Spleen (tissue), 11 donors: ENCODE measurements around the gene CYB5D1. TPM values are rescaled to one million over a fixed set of nuclear protein-coding genes. Genes with fewer than 3 reads are reported as not detected.

Experiments used
- DNase-seq: peaks from one replicate; pipeline ENCODE4 v3.0.0-alpha.2; 2020
- H3K27ac ChIP-seq, 8 donors: fragments of 200-600 bp; sonication (generic) in 7 of 8; 1 replicate in 4 of 8; 2 replicates in 4 of 8; pipeline versions ENCODE4 v1.5.0 to v1.8.0; 2016 to 2021; ENCODE audit warnings: inconsistent platforms in 4 of 8, mild to moderate bottlenecking in 4 of 8, moderate library complexity in 1 of 8
- H3K27me3 ChIP-seq, 7 donors: fragments of 200-600 bp; sonication (generic) in 6 of 7; replicated peaks in 1 of 7; 1 replicate in 4 of 7; 2 replicates in 3 of 7; pipeline versions ENCODE4 v1.5.0 to v1.8.0; 2016 to 2021; ENCODE audit warnings: inconsistent platforms in 3 of 7, mild to moderate bottlenecking in 1 of 7
- H3K36me3 ChIP-seq, 6 donors: fragments of 200-600 bp; sonication (generic) in 5 of 6; 1 replicate in 4 of 6; 2 replicates in 2 of 6; pipeline versions ENCODE4 v1.5.0 to v1.8.0; 2016 to 2021; ENCODE audit warnings: inconsistent platforms in 2 of 6
- H3K4me1 ChIP-seq, 6 donors: fragments of 200-600 bp; sonication (generic) in 5 of 6; 1 replicate in 3 of 6; 2 replicates in 3 of 6; pipeline versions ENCODE4 v1.5.0 to v1.8.0; 2016 to 2021; ENCODE audit warnings: inconsistent platforms in 3 of 6
- H3K4me3 ChIP-seq, 8 donors: fragments of 200-600 bp; sonication (generic) in 7 of 8; 1 replicate in 4 of 8; 2 replicates in 4 of 8; pipeline versions ENCODE4 v1.5.0 to v1.8.0; 2016 to 2021; ENCODE audit warnings: inconsistent platforms in 4 of 8, mild to moderate bottlenecking in 4 of 8, moderate library complexity in 2 of 8
- H3K9me3 ChIP-seq, 8 donors: fragments of 200-600 bp; sonication (generic) in 7 of 8; 1 replicate in 4 of 8; 2 replicates in 4 of 8; pipeline versions ENCODE4 v1.5.0 to v1.8.0; 2016 to 2021; ENCODE audit warnings: inconsistent platforms in 4 of 8
- POLR2A ChIP-seq, 3 donors: fragments of 450-650 bp; IDR thresholded peaks; one replicate each; pipeline ENCODE4 v1.5.1; 2017; ENCODE audit warnings: antibody characterized with exemption in 3 of 3, mild to moderate bottlenecking in 1 of 3
- POLR2AphosphoS5 ChIP-seq, 3 donors: sonication (generic); formaldehyde crosslinking; IDR thresholded peaks; one replicate each; pipeline ENCODE4 v1.5.1; 2017; ENCODE audit warnings: antibody characterized with exemption in 3 of 3
- WGBS, 5 donors: extraction: QIAGEN DNeasy Blood & Tissue Kit in 3 of 5; methylation state at CpG; one replicate each; pipeline versions ENCODE4 v1.1.5 to v1.1.7; 2013 to 2018; 5-methylcytosine and 5-hydroxymethylcytosine counted together
- intact Hi-C: fragments of 100-400 bp; cut with DNase I; formaldehyde crosslinking; loops from one replicate; pipeline ENCODE4 v1.15.0; 2023; ENCODE audit warnings: low total_unique reads
- polyA plus RNA-seq, 3 donors: library from polyadenylated mRNA; stranded (reverse); fragments of 200-250 nt; gene quantifications; one replicate each; pipeline ENCODE4 v1.2.1, GENCODE V29; 2013
- total RNA-seq, 7 donors: library from RNA; depleted of rRNA in 3 of 7; stranded (reverse); fragments of >200 nt in 3 of 7; fragmentation: NEBNext Ultra II Directional in 4 of 7; extraction: Animal tissue kit (Norgen Biotek cat#: 25700) in 4 of 7; gene quantifications; one replicate each; pipeline versions ENCODE4 v1.1.0 to v1.2.1, GENCODE V29; 2016 to 2021
- TF ChIP-seq, protein P1 (sequence below), 11 experiments: fragments of 200-600 bp in 7 of 11; fragments of 450-650 bp in 4 of 11; sonication (generic) in 4 of 11; IDR thresholded peaks in 8 of 11; conservative IDR thresholded peaks in 3 of 11; 1 replicate in 7 of 11; 2 replicates in 4 of 11; pipeline versions ENCODE4 v1.4.0 to v1.8.0; 2016 to 2021; ENCODE audit warnings: antibody characterized with exemption in 11 of 11, inconsistent platforms in 4 of 11, mild to moderate bottlenecking in 1 of 11
- donor health status: healthy with polysubstance abuse.
- donor health status: DM: no; HTN: no; CAD: no; lungs with moderate emphysema.
- donor health status: DM: no; HTN: no; CAD: no.
- donor health status: Bipolar disorder and iron deficiency.
- donor health status: healthy.
- donor health status: DM: no; HTN: no; CAD: no.
- donor health status: DM: yes; HTN: yes; CAD: no.

The CYB5D1 gene
- total and polyA plus RNA-seq, 10 donors = 2.1 to 13.2 (median 5.0) TPM

DNA sequence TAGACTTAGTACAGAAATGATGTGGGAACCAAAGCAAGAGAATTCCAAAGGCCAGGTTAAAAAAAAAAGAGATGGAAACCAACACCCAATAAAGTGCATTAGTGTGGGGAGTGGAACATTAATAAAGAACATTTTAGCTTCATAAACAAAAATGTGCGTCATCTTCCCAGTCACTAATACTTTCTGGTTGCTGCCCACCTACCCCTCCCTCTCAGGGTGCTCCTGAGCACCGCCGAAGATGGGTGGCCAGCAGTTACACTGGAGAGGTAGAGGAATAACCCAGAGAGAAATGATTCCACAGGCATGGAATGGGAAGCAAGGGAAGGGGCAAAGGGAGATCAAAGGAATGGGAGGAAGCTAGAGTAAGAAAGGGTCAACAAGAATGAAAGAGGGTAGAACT is 24.8 kb downstream of the CYB5D1 start:
- WGBS, 5 donors = 89 to 97% (median 92%) methylated on average over 3 of the region's 3 CpGs
- Histone ChIP-seq H3K4me3 (no peak overlapping the region), H3K4me1 (peaks cover 14 to 80% (median 67%) of the 10 kb centered on the region in 6 donors), H3K27ac (peak overlapping the region in 4 of 8 donors; percentile 1 to 94 (median 44)), H3K9me3 (no peaks in the 10 kb centered on the region), H3K36me3 (peaks cover 0 to 44% (median 13%) of the 10 kb centered on the region in 6 donors), H3K27me3 (no peaks in the 10 kb centered on the region)
- DNase-seq = no peak
- TF ChIP-seq, protein P1, sequence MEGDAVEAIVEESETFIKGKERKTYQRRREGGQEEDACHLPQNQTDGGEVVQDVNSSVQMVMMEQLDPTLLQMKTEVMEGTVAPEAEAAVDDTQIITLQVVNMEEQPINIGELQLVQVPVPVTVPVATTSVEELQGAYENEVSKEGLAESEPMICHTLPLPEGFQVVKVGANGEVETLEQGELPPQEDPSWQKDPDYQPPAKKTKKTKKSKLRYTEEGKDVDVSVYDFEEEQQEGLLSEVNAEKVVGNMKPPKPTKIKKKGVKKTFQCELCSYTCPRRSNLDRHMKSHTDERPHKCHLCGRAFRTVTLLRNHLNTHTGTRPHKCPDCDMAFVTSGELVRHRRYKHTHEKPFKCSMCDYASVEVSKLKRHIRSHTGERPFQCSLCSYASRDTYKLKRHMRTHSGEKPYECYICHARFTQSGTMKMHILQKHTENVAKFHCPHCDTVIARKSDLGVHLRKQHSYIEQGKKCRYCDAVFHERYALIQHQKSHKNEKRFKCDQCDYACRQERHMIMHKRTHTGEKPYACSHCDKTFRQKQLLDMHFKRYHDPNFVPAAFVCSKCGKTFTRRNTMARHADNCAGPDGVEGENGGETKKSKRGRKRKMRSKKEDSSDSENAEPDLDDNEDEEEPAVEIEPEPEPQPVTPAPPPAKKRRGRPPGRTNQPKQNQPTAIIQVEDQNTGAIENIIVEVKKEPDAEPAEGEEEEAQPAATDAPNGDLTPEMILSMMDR (IDR thresholded peaks at IDR 0.05 in 8 of 11, conservative IDR thresholded peaks at IDR 0.05 in 3 of 11) = no peak
- TF ChIP-seq POLR2AphosphoS5 (IDR thresholded peaks at IDR 0.05) (no peak), POLR2A (IDR thresholded peaks at IDR 0.05) (no peak)
- intact Hi-C loops = no loop called here

DNA sequence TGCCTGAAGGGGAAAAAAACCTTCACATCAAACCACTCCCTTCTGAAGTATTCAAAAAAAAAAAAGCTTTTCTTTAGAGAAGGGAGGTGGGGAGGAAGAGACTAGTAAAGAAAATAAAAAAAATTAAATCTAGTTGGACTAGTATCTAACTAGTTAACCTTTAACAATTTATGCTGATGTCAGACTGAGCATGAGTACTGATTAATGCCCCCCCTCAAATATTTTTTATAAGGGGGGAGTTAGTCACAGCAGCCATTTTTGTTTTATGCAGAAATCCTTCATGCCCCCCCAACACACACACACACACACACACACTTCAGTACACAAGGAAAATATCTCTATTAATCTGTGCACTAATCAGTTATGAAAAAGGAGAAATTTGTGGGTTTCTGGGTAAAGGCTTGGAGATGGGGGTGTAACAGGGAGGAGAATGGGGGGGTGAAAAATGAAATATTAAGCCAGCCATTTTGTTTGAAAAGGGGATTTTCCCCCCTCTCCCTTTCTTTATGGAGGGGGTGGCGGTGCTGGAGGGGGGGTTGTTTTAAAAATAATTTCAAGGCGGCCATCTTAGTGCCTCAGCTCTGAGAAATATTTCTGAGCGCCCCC is 26.1 kb downstream of the CYB5D1 start:
- no peak for DNase-seq
- 1 to 4% (median 2%) methylated on average over 3 of the region's 3 CpGs for whole genome bisulfite sequencing, 5 donors

DNA sequence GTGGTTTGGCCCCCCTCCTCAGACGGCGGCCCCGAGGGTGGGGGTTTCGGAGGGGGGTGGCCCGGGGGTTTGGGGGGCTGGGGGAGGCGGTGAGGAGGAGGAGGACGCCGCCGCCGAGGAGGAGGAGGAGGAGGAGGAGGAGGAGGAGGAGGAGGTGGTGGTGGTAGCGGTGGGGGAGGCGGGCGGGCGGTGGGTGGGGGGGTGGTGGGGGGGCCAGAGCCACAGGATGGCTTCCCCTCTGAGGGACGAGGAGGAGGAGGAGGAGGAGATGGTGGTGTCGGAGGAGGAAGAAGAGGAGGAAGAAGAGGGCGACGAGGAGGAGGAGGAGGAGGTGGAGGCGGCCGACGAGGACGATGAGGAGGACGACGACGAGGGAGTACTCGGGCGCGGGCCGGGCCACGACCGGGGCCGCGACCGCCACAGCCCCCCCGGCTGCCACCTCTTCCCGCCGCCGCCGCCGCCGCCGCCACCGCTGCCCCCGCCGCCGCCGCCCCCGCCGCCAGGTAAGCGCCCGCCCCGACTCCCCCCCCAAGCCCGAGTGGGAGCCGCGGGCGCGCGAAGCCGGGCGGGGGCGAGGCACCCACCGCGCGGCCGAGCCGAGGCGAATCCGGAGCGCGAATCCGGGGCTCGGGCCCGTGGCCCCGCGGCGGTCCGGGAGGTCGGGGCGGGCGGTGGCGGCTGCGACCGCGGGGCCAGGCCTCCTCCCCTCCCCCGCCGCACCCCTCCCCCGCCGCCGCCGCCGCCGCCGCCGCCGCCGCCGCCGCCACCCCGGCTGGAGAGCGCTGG is 27.0 kb downstream of the CYB5D1 start:
- H3K27ac ChIP-seq = peak overlapping the region in 7 of 8 donors; percentile 90 to 97 (median 94)
- WGBS, 5 donors = 0 to 1% (median 1%) methylated on average over 19 to 91 of the region's 100 CpGs
- peaks cover 30 to 91% (median 84%) of the 10 kb centered on the region in 6 donors for H3K4me1 ChIP-seq
- H3K36me3 ChIP-seq = peaks cover 0 to 31% (median 10%) of the 10 kb centered on the region in 6 donors
- no peak for TF ChIP-seq POLR2AphosphoS5 (IDR thresholded peaks at IDR 0.05)
- TF ChIP-seq POLR2A (IDR thresholded peaks at IDR 0.05) = no peak
- TF ChIP-seq, protein P1 (IDR thresholded peaks at IDR 0.05 in 8 of 11, conservative IDR thresholded peaks at IDR 0.05 in 3 of 11) = no peak
- no peaks in the 10 kb centered on the region for H3K9me3 ChIP-seq
- DNase-seq = peak; percentile 90
- peak overlapping the region; percentile 65 to 93 (median 78) for H3K4me3 ChIP-seq
- H3K27me3 ChIP-seq = no peaks in the 10 kb centered on the region
- intact Hi-C loops = no loop called here

More for the DNA sequence above, 26.1 kb downstream of the CYB5D1 start:
- no peaks in the 10 kb centered on the region for H3K9me3 ChIP-seq
- peak overlapping the region in 6 of 8 donors; percentile 55 to 95 (median 94) for H3K27ac ChIP-seq
- TF ChIP-seq, protein P1 (IDR thresholded peaks at IDR 0.05 in 8 of 11, conservative IDR thresholded peaks at IDR 0.05 in 3 of 11) = no peak
- no peak for TF ChIP-seq POLR2A (IDR thresholded peaks at IDR 0.05)
- TF ChIP-seq POLR2AphosphoS5 (IDR thresholded peaks at IDR 0.05) = no peak
- intact Hi-C loops = no loop called here
- H3K4me1 ChIP-seq = peaks cover 21 to 87% (median 79%) of the 10 kb centered on the region in 6 donors
- H3K4me3 ChIP-seq = peak overlapping the region in 5 of 8 donors; percentile 7 to 93 (median 81)
- H3K36me3 ChIP-seq = peaks cover 0 to 37% (median 13%) of the 10 kb centered on the region in 6 donors
- no peaks in the 10 kb centered on the region for H3K27me3 ChIP-seq
